Endodermal cell (in vitro differentiated cells): ENCODE measurements around the gene TCP10L. TPM values are rescaled to one million over a fixed set of nuclear protein-coding genes. Genes with fewer than 3 reads are reported as not detected.

Source experiments
- DNase-seq: peaks from one replicate; pipeline ENCODE4 v3.0.0-alpha.2; 2017
- H3K27ac ChIP-seq: 2 replicates; pipeline ENCODE4 v1.5.1; 2013; ENCODE audit warnings: mild to moderate bottlenecking, low read depth, low read length, moderate library complexity
- H3K27me3 ChIP-seq: 2 replicates; pipeline ENCODE4 v1.6.1; 2013; ENCODE audit warnings: mild to moderate bottlenecking, low read length, moderate library complexity; ENCODE audit not compliant: insufficient read depth, control insufficient read depth, poor library complexity, severe bottlenecking
- H3K36me3 ChIP-seq: 2 replicates; pipeline ENCODE4 v1.7.0; 2013; ENCODE audit warnings: mild to moderate bottlenecking, low read length, moderate library complexity; ENCODE audit not compliant: control insufficient read depth, insufficient read depth
- H3K4me1 ChIP-seq: one replicate; pipeline ENCODE4 v1.7.0; 2013; ENCODE audit warnings: low read length; ENCODE audit not compliant: control insufficient read depth, insufficient read depth
- H3K4me3 ChIP-seq: 2 replicates; pipeline ENCODE4 v1.5.1; 2013; ENCODE audit warnings: mild to moderate bottlenecking, low read length, moderate library complexity
- H3K9ac ChIP-seq: 2 replicates; pipeline ENCODE4 v1.6.1; 2013; ENCODE audit warnings: mild to moderate bottlenecking, low read length, moderate library complexity; ENCODE audit not compliant: poor library complexity, severe bottlenecking; ENCODE audit errors: extremely low read depth
- H3K9me3 ChIP-seq: 2 replicates; pipeline ENCODE4 v1.6.1; 2013; ENCODE audit warnings: mild to moderate bottlenecking, low read length, moderate library complexity; ENCODE audit not compliant: control insufficient read depth
- H3K27ac Mint-ChIP-seq: 2 replicates; pipeline ENCODE4 v1.8.0; 2020; ENCODE audit warnings: mixed read lengths
- H3K27me3 Mint-ChIP-seq: 2 replicates; pipeline ENCODE4 v1.8.0; 2021; ENCODE audit warnings: mild to moderate bottlenecking, mixed read lengths; ENCODE audit not compliant: insufficient read depth
- H3K36me3 Mint-ChIP-seq: 2 replicates; pipeline ENCODE4 v1.8.0; 2020; ENCODE audit warnings: low read depth, mixed read lengths
- H3K4me1 Mint-ChIP-seq: 2 replicates; pipeline ENCODE4 v1.8.0; 2020; ENCODE audit warnings: mixed read lengths
- H3K4me3 Mint-ChIP-seq: 2 replicates; pipeline ENCODE4 v1.8.0; 2020; ENCODE audit warnings: mild to moderate bottlenecking, moderate library complexity, mixed read lengths
- H3K9me3 Mint-ChIP-seq: 2 replicates; pipeline ENCODE4 v1.8.0; 2020; ENCODE audit warnings: mild to moderate bottlenecking, mixed read lengths
- WGBS, 2 experiments: methylation state at CpG; one replicate each; pipeline versions ENCODE4 v1.1.5 to v1.1.7; 2013; ENCODE audit warnings: missing lambda C conversion rate in 2 of 2, mixed read lengths in 1 of 2; ENCODE audit not compliant: insufficient coverage in 1 of 2, insufficient read length in 1 of 2; 5-methylcytosine and 5-hydroxymethylcytosine counted together
- total RNA-seq, 2 donors: library from RNA; stranded (reverse); fragmentation: NEBNext Ultra II Directional in 1 of 2; extraction: Animal tissue kit (Norgen Biotek cat#: 25700) in 1 of 2; gene quantifications; 2 replicates in 1 of 2; 3 replicates in 1 of 2; pipeline ENCODE4 v1.2.1, GENCODE V29; 2021
- TF ChIP-seq, protein P1 (sequence below): fragments of 200-600 bp; sonication (generic); conservative IDR thresholded peaks from 2 replicates; pipeline ENCODE4 v1.5.0; 2021; ENCODE audit warnings: antibody characterized with exemption, mild to moderate bottlenecking

Gene TCP10L
- total RNA-seq, 2 donors from 2014 or later, result 0.95 to 1.4 TPM

DNA sequence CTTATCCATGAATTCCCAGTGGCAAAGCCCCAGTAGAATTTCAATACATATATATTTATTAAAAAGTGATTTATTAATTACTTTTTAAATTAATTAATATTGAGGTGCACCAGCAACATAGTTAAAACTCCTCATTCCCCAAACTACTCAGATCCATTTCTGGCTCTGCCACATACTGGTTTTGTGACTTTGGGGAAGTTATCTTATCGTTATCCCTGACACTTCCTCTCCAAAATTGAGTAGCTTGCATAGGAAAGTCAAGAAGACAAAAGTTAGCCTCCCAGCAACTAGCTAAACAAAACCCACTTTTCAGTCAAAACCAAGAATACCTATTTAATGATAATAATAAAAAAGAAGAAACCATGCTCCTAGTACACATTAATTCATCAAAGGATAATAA is 35.9 kb downstream of the TCP10L start:
- Mint-ChIP-seq H3K4me3 (no peak overlapping the region), H3K27ac (no peak overlapping the region), H3K36me3 (no peaks in the 10 kb centered on the region), H3K9me3 (no peaks in the 10 kb centered on the region), H3K27me3 (peaks cover 2% of the 10 kb centered on the region), H3K4me1 (peaks cover 4% of the 10 kb centered on the region)
- H3K27ac ChIP-seq, result no peak overlapping the region
- no peaks in the 10 kb centered on the region for H3K36me3 ChIP-seq
- H3K4me1 ChIP-seq, result no peaks in the 10 kb centered on the region
- no peaks in the 10 kb centered on the region for H3K9me3 ChIP-seq
- H3K4me3 ChIP-seq, result no peak overlapping the region
- H3K27me3 ChIP-seq, result no peaks in the 10 kb centered on the region
- H3K9ac ChIP-seq, result no peak overlapping the region
- TF ChIP-seq, protein P1, sequence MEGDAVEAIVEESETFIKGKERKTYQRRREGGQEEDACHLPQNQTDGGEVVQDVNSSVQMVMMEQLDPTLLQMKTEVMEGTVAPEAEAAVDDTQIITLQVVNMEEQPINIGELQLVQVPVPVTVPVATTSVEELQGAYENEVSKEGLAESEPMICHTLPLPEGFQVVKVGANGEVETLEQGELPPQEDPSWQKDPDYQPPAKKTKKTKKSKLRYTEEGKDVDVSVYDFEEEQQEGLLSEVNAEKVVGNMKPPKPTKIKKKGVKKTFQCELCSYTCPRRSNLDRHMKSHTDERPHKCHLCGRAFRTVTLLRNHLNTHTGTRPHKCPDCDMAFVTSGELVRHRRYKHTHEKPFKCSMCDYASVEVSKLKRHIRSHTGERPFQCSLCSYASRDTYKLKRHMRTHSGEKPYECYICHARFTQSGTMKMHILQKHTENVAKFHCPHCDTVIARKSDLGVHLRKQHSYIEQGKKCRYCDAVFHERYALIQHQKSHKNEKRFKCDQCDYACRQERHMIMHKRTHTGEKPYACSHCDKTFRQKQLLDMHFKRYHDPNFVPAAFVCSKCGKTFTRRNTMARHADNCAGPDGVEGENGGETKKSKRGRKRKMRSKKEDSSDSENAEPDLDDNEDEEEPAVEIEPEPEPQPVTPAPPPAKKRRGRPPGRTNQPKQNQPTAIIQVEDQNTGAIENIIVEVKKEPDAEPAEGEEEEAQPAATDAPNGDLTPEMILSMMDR, result no peak
- 85% methylated on average over 1 of the region's 1 CpG; no CpG with 5 or more reads in 1 of the 2 experiments for WGBS, 2 experiments
- no peak for DNase-seq

DNA sequence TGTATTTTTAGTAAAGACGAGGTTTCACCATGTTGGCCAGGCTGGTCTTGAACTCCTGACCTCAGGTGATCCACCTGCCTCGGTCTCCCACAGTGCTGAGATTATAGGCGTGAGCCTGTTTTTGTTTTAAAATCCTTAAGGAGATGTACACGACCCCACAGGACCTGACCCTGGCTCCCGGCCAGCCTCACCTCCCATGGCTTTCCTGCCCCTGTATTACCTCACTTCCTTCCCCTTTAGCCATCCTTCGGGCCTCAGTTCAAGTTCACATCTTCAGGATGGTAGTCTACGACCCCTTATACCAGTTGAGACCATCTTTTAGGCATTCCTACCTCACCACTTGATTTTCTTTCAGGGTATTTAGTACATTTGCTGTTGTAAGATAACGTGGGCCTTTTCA is 36.3 kb downstream of the TCP10L start:
- Mint-ChIP-seq H3K4me3 (no peak overlapping the region), H3K36me3 (no peaks in the 10 kb centered on the region), H3K9me3 (no peaks in the 10 kb centered on the region), H3K4me1 (peaks cover 4% of the 10 kb centered on the region), H3K27ac (no peak overlapping the region), H3K27me3 (peaks cover 2% of the 10 kb centered on the region)
- no peak for DNase-seq
- Histone ChIP-seq H3K4me3 (no peak overlapping the region), H3K9ac (no peak overlapping the region), H3K36me3 (no peaks in the 10 kb centered on the region), H3K27ac (no peak overlapping the region), H3K4me1 (no peaks in the 10 kb centered on the region), H3K27me3 (no peaks in the 10 kb centered on the region), H3K9me3 (no peaks in the 10 kb centered on the region)
- WGBS, 2 experiments, result 85 to 87% methylated on average over 6 to 8 of the region's 8 CpGs
- TF ChIP-seq, protein P1, result no peak

- 92 to 100% methylated on average over 2 to 4 of the region's 4 CpGs for WGBS, 2 experiments
- Histone ChIP-seq H3K27ac (no peak overlapping the region), H3K9me3 (no peaks in the 10 kb centered on the region), H3K4me1 (no peaks in the 10 kb centered on the region), H3K36me3 (no peaks in the 10 kb centered on the region), H3K4me3 (no peak overlapping the region), H3K9ac (no peak overlapping the region), H3K27me3 (no peaks in the 10 kb centered on the region)
- DNase-seq, result no peak
- Mint-ChIP-seq H3K4me3 (no peak overlapping the region), H3K36me3 (no peaks in the 10 kb centered on the region), H3K9me3 (no peaks in the 10 kb centered on the region), H3K27me3 (peaks cover 2% of the 10 kb centered on the region), H3K4me1 (no peaks in the 10 kb centered on the region), H3K27ac (no peak overlapping the region)
- TF ChIP-seq, protein P1, result no peak
Measured at GRCh38 chr21:32547018-32547417, 38.3 kb downstream of the TCP10L start.
